Keratinocyte (primary cell): ENCODE data around the gene DTL. TPM values are rescaled to one million over a fixed set of nuclear protein-coding genes. Genes with fewer than 3 reads are reported as not detected.

Source experiments
- DNase-seq: peaks from one replicate; pipeline ENCODE4 v3.0.0-alpha.2; 2011; ENCODE audit warnings: low read depth, missing footprints, low spot score
- FAIRE-seq: peaks from 2 replicates; lab custom pipeline; 2011; peaks lifted over from hg19 to GRCh38; lab: Jason Lieb, UNC
- H2AFZ ChIP-seq: 2 replicates; pipeline ENCODE4 v1.6.0; 2012; ENCODE audit warnings: low read length, control low read depth, inconsistent platforms; ENCODE audit not compliant: control insufficient read depth
- H3K27ac ChIP-seq: 2 replicates; pipeline ENCODE4 v1.5.1; 2011; ENCODE audit warnings: low read length; ENCODE audit not compliant: control insufficient read depth, insufficient read depth
- H3K27me3 ChIP-seq: 3 replicates; pipeline ENCODE4 v1.6.0; 2011; ENCODE audit warnings: low read length; ENCODE audit not compliant: control insufficient read depth, insufficient read depth; ENCODE audit errors: extremely low read depth
- H3K36me3 ChIP-seq, 2 experiments: 2 replicates in 1 of 2; 3 replicates in 1 of 2; pipeline ENCODE4 v1.5.1; 2011; ENCODE audit warnings: low read length in 2 of 2, mild to moderate bottlenecking in 1 of 2; ENCODE audit not compliant: control insufficient read depth in 2 of 2, insufficient read depth in 2 of 2; ENCODE audit errors: extremely low read depth in 1 of 2
- H3K4me1 ChIP-seq: 3 replicates; pipeline ENCODE4 v1.5.1; 2011; ENCODE audit warnings: low read length; ENCODE audit not compliant: control insufficient read depth, insufficient read depth; ENCODE audit errors: extremely low read depth
- H3K4me2 ChIP-seq: 3 replicates; pipeline ENCODE4 v1.6.0; 2011; ENCODE audit warnings: low read depth, low read length; ENCODE audit not compliant: control insufficient read depth, insufficient read depth; ENCODE audit errors: extremely low read depth
- H3K4me3 ChIP-seq, 3 experiments: fragments of 200-600 bp in 1 of 3; sonication (generic) in 1 of 3; 2 replicates in 2 of 3; 3 replicates in 1 of 3; pipeline ENCODE4 v1.5.1; 2011 to 2016; ENCODE audit warnings: low read length in 3 of 3, mild to moderate bottlenecking in 3 of 3, control low read depth in 2 of 3, inconsistent platforms in 1 of 3, low read depth in 1 of 3, mixed read lengths in 1 of 3, mixed run types in 1 of 3, moderate library complexity in 1 of 3; ENCODE audit not compliant: control insufficient read depth in 2 of 3, insufficient read depth in 2 of 3; ENCODE audit errors: extremely low read depth in 1 of 3
- H3K79me2 ChIP-seq: 2 replicates; pipeline ENCODE4 v1.6.0; 2012; ENCODE audit warnings: low read length; ENCODE audit not compliant: control insufficient read depth, insufficient read depth
- H3K9ac ChIP-seq: 3 replicates; pipeline ENCODE4 v1.6.0; 2011; ENCODE audit warnings: low read length; ENCODE audit not compliant: control insufficient read depth, insufficient read depth; ENCODE audit errors: extremely low read depth
- H3K9me1 ChIP-seq: 3 replicates; pipeline ENCODE4 v1.6.0; 2011; ENCODE audit warnings: low read length; ENCODE audit not compliant: control insufficient read depth, insufficient read depth; ENCODE audit errors: extremely low read depth
- H3K9me3 ChIP-seq: 2 replicates; pipeline ENCODE4 v1.5.1; 2012; ENCODE audit warnings: low read depth, low read length; ENCODE audit not compliant: control insufficient read depth
- H4K20me1 ChIP-seq: 3 replicates; pipeline ENCODE4 v1.6.0; 2011; ENCODE audit warnings: low read length; ENCODE audit not compliant: control insufficient read depth, insufficient read depth; ENCODE audit errors: extremely low read depth
- EZH2 ChIP-seq: IDR thresholded peaks from one replicate; pipeline ENCODE4 v1.6.1; 2012; ENCODE audit warnings: inconsistent platforms, mild to moderate bottlenecking, low read length, moderate library complexity
- dilution Hi-C: fragments of 300-500 bp; cut with MboI; formaldehyde crosslinking; loops from one replicate; pipeline ENCODE4 v1.7.0; 2020; ENCODE audit warnings: low sequenced_read_pairs; ENCODE audit not compliant: extremely low pct_ligation_motif_present
- polyA plus RNA-seq, 5 experiments: library from polyadenylated mRNA; depleted of rRNA in 3 of 5; stranded (reverse) in 3 of 5; stranded (forward) in 1 of 5; unstranded in 1 of 5; fragments of >200 nt; gene quantifications; 1 replicate in 1 of 5; 2 replicates in 3 of 5; 3 replicates in 1 of 5; pipeline versions ENCODE4 v1.2.1 to v1.2.3, GENCODE V29; 2011 to 2012; ENCODE audit warnings: missing spikeins in 2 of 5, low read depth in 1 of 5, low replicate concordance in 1 of 5
- TF ChIP-seq, protein P1 (sequence below), 3 experiments: IDR thresholded peaks in 1 of 3; conservative IDR thresholded peaks in 1 of 3; optimal IDR thresholded peaks in 1 of 3; 2 replicates in 2 of 3; 3 replicates in 1 of 3; pipeline versions ENCODE3 to v1.5.1; 2011; ENCODE audit warnings: low read length in 3 of 3, mild to moderate bottlenecking in 3 of 3, moderate library complexity in 2 of 3, control low read depth in 1 of 3, inconsistent platforms in 1 of 3; ENCODE audit not compliant: insufficient read depth in 2 of 3; ENCODE audit errors: extremely low read depth in 1 of 3

DTL gene
- polyA plus RNA-seq, 1 donor (not counting 4 experiments of a cell fraction or from before 2014, with no cell fraction given): 9.3 TPM

DNA sequence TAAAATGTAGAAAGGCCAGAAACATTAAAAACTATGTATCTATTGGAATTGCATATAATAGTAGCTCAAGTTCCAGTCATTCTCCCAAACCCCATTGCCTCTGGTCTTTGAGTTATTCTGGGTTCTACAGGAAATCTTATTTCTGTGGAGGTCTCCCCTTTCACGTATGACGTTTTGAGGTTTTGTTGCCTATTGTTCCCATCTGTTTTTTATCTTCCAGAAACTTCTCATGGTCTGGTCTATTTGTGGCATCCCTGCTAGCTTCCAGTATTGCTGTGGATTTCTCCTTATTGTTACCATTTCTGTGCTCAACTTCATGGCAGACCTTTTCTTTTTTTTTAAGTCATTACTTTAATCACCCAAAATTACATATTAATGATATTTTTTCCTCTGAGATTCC is 43.3 kb downstream of the DTL start:
- H3K4me3 ChIP-seq: no peak overlapping the region
- H3K4me2 ChIP-seq: no peak overlapping the region
- peaks cover 5% of the 10 kb centered on the region for H3K4me1 ChIP-seq
- FAIRE-seq (no peak), DNase-seq (no peak)
- H3K9me1 ChIP-seq: no peaks in the 10 kb centered on the region
- peaks cover 0 to 7% of the 10 kb centered on the region in 2 experiments for H3K36me3 ChIP-seq
- no peak overlapping the region for H2AFZ ChIP-seq
- no peaks in the 10 kb centered on the region for H3K27me3 ChIP-seq
- H3K9ac ChIP-seq: no peak overlapping the region
- H3K79me2 ChIP-seq: no peaks in the 10 kb centered on the region
- H3K27ac ChIP-seq: no peak overlapping the region
- dilution Hi-C loops: no loop called here
- no peaks in the 10 kb centered on the region for H3K9me3 ChIP-seq
- no peaks in the 10 kb centered on the region for H4K20me1 ChIP-seq
- no peak for TF ChIP-seq EZH2
- TF ChIP-seq, protein P1, sequence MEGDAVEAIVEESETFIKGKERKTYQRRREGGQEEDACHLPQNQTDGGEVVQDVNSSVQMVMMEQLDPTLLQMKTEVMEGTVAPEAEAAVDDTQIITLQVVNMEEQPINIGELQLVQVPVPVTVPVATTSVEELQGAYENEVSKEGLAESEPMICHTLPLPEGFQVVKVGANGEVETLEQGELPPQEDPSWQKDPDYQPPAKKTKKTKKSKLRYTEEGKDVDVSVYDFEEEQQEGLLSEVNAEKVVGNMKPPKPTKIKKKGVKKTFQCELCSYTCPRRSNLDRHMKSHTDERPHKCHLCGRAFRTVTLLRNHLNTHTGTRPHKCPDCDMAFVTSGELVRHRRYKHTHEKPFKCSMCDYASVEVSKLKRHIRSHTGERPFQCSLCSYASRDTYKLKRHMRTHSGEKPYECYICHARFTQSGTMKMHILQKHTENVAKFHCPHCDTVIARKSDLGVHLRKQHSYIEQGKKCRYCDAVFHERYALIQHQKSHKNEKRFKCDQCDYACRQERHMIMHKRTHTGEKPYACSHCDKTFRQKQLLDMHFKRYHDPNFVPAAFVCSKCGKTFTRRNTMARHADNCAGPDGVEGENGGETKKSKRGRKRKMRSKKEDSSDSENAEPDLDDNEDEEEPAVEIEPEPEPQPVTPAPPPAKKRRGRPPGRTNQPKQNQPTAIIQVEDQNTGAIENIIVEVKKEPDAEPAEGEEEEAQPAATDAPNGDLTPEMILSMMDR (optimal IDR thresholded peaks at IDR 0.05 in 1 of 3, IDR thresholded peaks at IDR 0.05 in 1 of 3, conservative IDR thresholded peaks at IDR 0.05 in 1 of 3; ENCODE audit: extremely low read depth in 1 of 3, insufficient read depth in 2 of 3, low read length in 3 of 3): no peak

DNA sequence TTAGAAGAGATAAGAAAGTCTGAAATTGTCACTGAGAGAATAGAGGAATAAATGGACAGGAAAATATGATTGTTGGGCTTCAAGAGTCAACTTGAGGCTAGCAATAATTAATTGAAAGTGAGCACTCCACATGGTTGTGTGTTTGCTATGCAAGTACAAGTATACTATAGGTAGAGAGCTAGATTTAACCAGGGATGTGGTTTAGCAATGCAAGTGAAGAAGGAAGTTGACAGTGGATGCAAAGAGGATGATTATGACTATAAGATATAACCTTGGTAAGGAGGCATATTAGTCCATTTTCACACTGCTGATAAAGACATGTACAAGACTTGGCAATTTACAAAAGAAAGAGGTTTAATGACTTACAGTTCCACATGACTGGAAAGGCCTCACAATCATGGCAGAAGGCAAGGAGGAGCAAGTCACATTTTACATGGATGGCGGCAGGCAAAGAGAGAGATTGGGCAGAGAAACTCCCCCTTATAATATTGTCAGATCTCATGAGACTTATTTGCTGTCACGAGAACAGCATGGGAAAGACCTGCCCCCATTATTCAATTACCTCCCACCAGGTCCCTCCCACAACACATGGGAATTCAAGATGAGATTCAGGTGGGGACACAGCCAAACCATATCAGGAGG is 47.3 kb downstream of the DTL start:
- Histone ChIP-seq H3K9me3 (no peaks in the 10 kb centered on the region), H3K4me1 (peaks cover 2% of the 10 kb centered on the region), H3K9ac (no peak overlapping the region), H3K4me2 (no peak overlapping the region), H3K79me2 (no peaks in the 10 kb centered on the region), H3K27ac (no peak overlapping the region), H3K36me3 (peaks cover 0 to 12% of the 10 kb centered on the region in 2 experiments), H3K4me3 (no peak overlapping the region), H3K27me3 (no peaks in the 10 kb centered on the region), H3K9me1 (no peaks in the 10 kb centered on the region), H4K20me1 (no peaks in the 10 kb centered on the region), H2AFZ (no peak overlapping the region)
- no peak for FAIRE-seq
- dilution Hi-C loops: no loop called here
- TF ChIP-seq, protein P1 (optimal IDR thresholded peaks at IDR 0.05 in 1 of 3, IDR thresholded peaks at IDR 0.05 in 1 of 3, conservative IDR thresholded peaks at IDR 0.05 in 1 of 3; ENCODE audit: extremely low read depth in 1 of 3, insufficient read depth in 2 of 3, low read length in 3 of 3): no peak
- no peak for TF ChIP-seq EZH2
- no peak for DNase-seq
